Measurements from ENCODE around the gene PAX5.

The PAX5 gene

GRCh38 chr9:36902861-36903524, 131.1 kb downstream of the PAX5 start:
- Histone ChIP-seq H3K27me3 (replicated peaks; ENCODE audit: control insufficient read depth, insufficient read depth, low read length) (peaks cover 78% of the 10 kb centered on the region), H3K4me1 (ENCODE audit: control insufficient read depth, insufficient read depth, low read length) (peaks cover 3% of the 10 kb centered on the region), H3K9me3 (ENCODE audit: control insufficient read depth, low read length) (no peaks in the 10 kb centered on the region), H3K36me3 (ENCODE audit: control insufficient read depth, insufficient read depth, low read length, severe bottlenecking) (no peaks in the 10 kb centered on the region), H3K4me3 (ENCODE audit: low read length) (no peak overlapping the region), H3K9ac (ENCODE audit: low read length) (no peak overlapping the region)
- DNase-seq (ENCODE audit: low read depth) = no peak

GRCh38 chr9:36902080-36902716, 131.9 kb downstream of the PAX5 start:
- no peak overlapping the region for H3K9ac ChIP-seq (ENCODE audit: low read length)
- peaks cover 3% of the 10 kb centered on the region for H3K4me1 ChIP-seq (ENCODE audit: control insufficient read depth, insufficient read depth, low read length)
- H3K4me3 ChIP-seq (ENCODE audit: low read length) = no peak overlapping the region
- no peaks in the 10 kb centered on the region for H3K9me3 ChIP-seq (ENCODE audit: control insufficient read depth, low read length)
- H3K27me3 ChIP-seq (replicated peaks; ENCODE audit: control insufficient read depth, insufficient read depth, low read length) = peaks cover 78% of the 10 kb centered on the region
- no peak for DNase-seq (ENCODE audit: low read depth)
- H3K36me3 ChIP-seq (ENCODE audit: control insufficient read depth, insufficient read depth, low read length, severe bottlenecking) = no peaks in the 10 kb centered on the region

GRCh38 chr9:36901528-36901927, 132.5 kb downstream of the PAX5 start:
- no peak for DNase-seq (ENCODE audit: low read depth)

GRCh38 chr9:36900856-36901220, 133.2 kb downstream of the PAX5 start:
- H3K9ac ChIP-seq (ENCODE audit: low read length) = no peak overlapping the region
- peaks cover 3% of the 10 kb centered on the region for H3K4me1 ChIP-seq (ENCODE audit: control insufficient read depth, insufficient read depth, low read length)
- H3K36me3 ChIP-seq (ENCODE audit: control insufficient read depth, insufficient read depth, low read length, severe bottlenecking) = no peaks in the 10 kb centered on the region
- DNase-seq (ENCODE audit: low read depth) = no peak
- no peaks in the 10 kb centered on the region for H3K9me3 ChIP-seq (ENCODE audit: control insufficient read depth, low read length)
- H3K4me3 ChIP-seq (ENCODE audit: low read length) = no peak overlapping the region
- H3K27me3 ChIP-seq (replicated peaks; ENCODE audit: control insufficient read depth, insufficient read depth, low read length) = peaks cover 78% of the 10 kb centered on the region

More at GRCh38 chr9:36901528-36901927, 132.5 kb downstream of the PAX5 start:
- Histone ChIP-seq H3K36me3 (ENCODE audit: control insufficient read depth, insufficient read depth, low read length, severe bottlenecking) (no peaks in the 10 kb centered on the region), H3K27me3 (replicated peaks; ENCODE audit: control insufficient read depth, insufficient read depth, low read length) (peaks cover 78% of the 10 kb centered on the region), H3K9me3 (ENCODE audit: control insufficient read depth, low read length) (no peaks in the 10 kb centered on the region), H3K9ac (ENCODE audit: low read length) (no peak overlapping the region), H3K4me1 (ENCODE audit: control insufficient read depth, insufficient read depth, low read length) (peaks cover 3% of the 10 kb centered on the region), H3K4me3 (ENCODE audit: low read length) (no peak overlapping the region)

- Histone ChIP-seq H3K4me1 (ENCODE audit: control insufficient read depth, insufficient read depth, low read length) (peaks cover 3% of the 10 kb centered on the region), H3K4me3 (ENCODE audit: low read length) (no peak overlapping the region), H3K27me3 (replicated peaks; ENCODE audit: control insufficient read depth, insufficient read depth, low read length) (peaks cover 77% of the 10 kb centered on the region), H3K9me3 (ENCODE audit: control insufficient read depth, low read length) (no peaks in the 10 kb centered on the region), H3K36me3 (ENCODE audit: control insufficient read depth, insufficient read depth, low read length, severe bottlenecking) (no peaks in the 10 kb centered on the region), H3K9ac (ENCODE audit: low read length) (no peak overlapping the region)
- no peak for DNase-seq (ENCODE audit: low read depth)
These were observed 133.8 kb downstream of the PAX5 start for GRCh38 chr9:36900136-36900855.

- Histone ChIP-seq H3K9me3 (ENCODE audit: control insufficient read depth, low read length) (no peaks in the 10 kb centered on the region), H3K4me3 (ENCODE audit: low read length) (no peak overlapping the region), H3K9ac (ENCODE audit: low read length) (no peak overlapping the region), H3K27me3 (replicated peaks; ENCODE audit: control insufficient read depth, insufficient read depth, low read length) (peaks cover 77% of the 10 kb centered on the region), H3K4me1 (ENCODE audit: control insufficient read depth, insufficient read depth, low read length) (peaks cover 3% of the 10 kb centered on the region), H3K36me3 (ENCODE audit: control insufficient read depth, insufficient read depth, low read length, severe bottlenecking) (no peaks in the 10 kb centered on the region)
- DNase-seq (ENCODE audit: low read depth) = no peak
These were observed 134.7 kb downstream of the PAX5 start for GRCh38 chr9:36899406-36899805.

- no peak overlapping the region for H3K9ac ChIP-seq (ENCODE audit: low read length)
- DNase-seq (ENCODE audit: low read depth) = no peak
- H3K4me1 ChIP-seq (ENCODE audit: control insufficient read depth, insufficient read depth, low read length) = no peaks in the 10 kb centered on the region
- H3K4me3 ChIP-seq (ENCODE audit: low read length) = no peak overlapping the region
- no peaks in the 10 kb centered on the region for H3K9me3 ChIP-seq (ENCODE audit: control insufficient read depth, low read length)
- no peaks in the 10 kb centered on the region for H3K36me3 ChIP-seq (ENCODE audit: control insufficient read depth, insufficient read depth, low read length, severe bottlenecking)
- H3K27me3 ChIP-seq (replicated peaks; ENCODE audit: control insufficient read depth, insufficient read depth, low read length) = peaks cover 77% of the 10 kb centered on the region
These were observed 135.5 kb downstream of the PAX5 start for GRCh38 chr9:36898431-36899020.

GRCh38 chr9:36897478-36897877, 136.6 kb downstream of the PAX5 start:
- H3K9me3 ChIP-seq (ENCODE audit: control insufficient read depth, low read length) = no peaks in the 10 kb centered on the region
- DNase-seq (ENCODE audit: low read depth) = no peak
- H3K27me3 ChIP-seq (replicated peaks; ENCODE audit: control insufficient read depth, insufficient read depth, low read length) = peaks cover 82% of the 10 kb centered on the region
- H3K4me1 ChIP-seq (ENCODE audit: control insufficient read depth, insufficient read depth, low read length) = no peaks in the 10 kb centered on the region
- H3K36me3 ChIP-seq (ENCODE audit: control insufficient read depth, insufficient read depth, low read length, severe bottlenecking) = no peaks in the 10 kb centered on the region
- H3K4me3 ChIP-seq (ENCODE audit: low read length) = no peak overlapping the region
- H3K9ac ChIP-seq (ENCODE audit: low read length) = no peak overlapping the region

- H3K9ac ChIP-seq (ENCODE audit: low read length) = no peak overlapping the region
- no peak overlapping the region for H3K4me3 ChIP-seq (ENCODE audit: low read length)
- no peaks in the 10 kb centered on the region for H3K36me3 ChIP-seq (ENCODE audit: control insufficient read depth, insufficient read depth, low read length, severe bottlenecking)
- peaks cover 87% of the 10 kb centered on the region for H3K27me3 ChIP-seq (replicated peaks; ENCODE audit: control insufficient read depth, insufficient read depth, low read length)
- no peaks in the 10 kb centered on the region for H3K9me3 ChIP-seq (ENCODE audit: control insufficient read depth, low read length)
- DNase-seq (ENCODE audit: low read depth) = no peak
- H3K4me1 ChIP-seq (ENCODE audit: control insufficient read depth, insufficient read depth, low read length) = no peaks in the 10 kb centered on the region
These were observed 137.0 kb downstream of the PAX5 start for GRCh38 chr9:36897019-36897418.

- H3K36me3 ChIP-seq (ENCODE audit: control insufficient read depth, insufficient read depth, low read length, severe bottlenecking) = no peaks in the 10 kb centered on the region
- H3K9ac ChIP-seq (ENCODE audit: low read length) = no peak overlapping the region
- DNase-seq (ENCODE audit: low read depth) = no peak
- H3K27me3 ChIP-seq (replicated peaks; ENCODE audit: control insufficient read depth, insufficient read depth, low read length) = peaks cover 94% of the 10 kb centered on the region
- H3K9me3 ChIP-seq (ENCODE audit: control insufficient read depth, low read length) = no peaks in the 10 kb centered on the region
- H3K4me1 ChIP-seq (ENCODE audit: control insufficient read depth, insufficient read depth, low read length) = no peaks in the 10 kb centered on the region
- H3K4me3 ChIP-seq (ENCODE audit: low read length) = no peak overlapping the region
These were observed 137.8 kb downstream of the PAX5 start for GRCh38 chr9:36896296-36896695.

GRCh38 chr9:36895744-36896260, 138.3 kb downstream of the PAX5 start:
- DNase-seq (ENCODE audit: low read depth) = no peak
- no peaks in the 10 kb centered on the region for H3K9me3 ChIP-seq (ENCODE audit: control insufficient read depth, low read length)
- H3K4me1 ChIP-seq (ENCODE audit: control insufficient read depth, insufficient read depth, low read length) = no peaks in the 10 kb centered on the region
- peaks cover 94% of the 10 kb centered on the region for H3K27me3 ChIP-seq (replicated peaks; ENCODE audit: control insufficient read depth, insufficient read depth, low read length)
- H3K36me3 ChIP-seq (ENCODE audit: control insufficient read depth, insufficient read depth, low read length, severe bottlenecking) = no peaks in the 10 kb centered on the region
- H3K4me3 ChIP-seq (ENCODE audit: low read length) = no peak overlapping the region
- no peak overlapping the region for H3K9ac ChIP-seq (ENCODE audit: low read length)
